SK-N-MC (cell line): ENCODE measurements around the gene MLYCD.

ENCODE experiments used
- EZH2 ChIP-seq: fragments of 200-600 bp; sonication (generic); IDR thresholded peaks from one replicate; pipeline ENCODE4 v1.6.1; 2017; ENCODE audit warnings: antibody characterized with exemption
- FOXP2 ChIP-seq: optimal IDR thresholded peaks from 2 replicates; pipeline ENCODE3; 2011; ENCODE audit warnings: mild to moderate bottlenecking, moderate library complexity; ENCODE audit not compliant: insufficient read depth; ENCODE audit errors: extremely low read length, control extremely low read depth
- POLR2AphosphoS5 ChIP-seq: IDR thresholded peaks from 2 replicates; pipeline ENCODE4 v1.6.1; 2012; ENCODE audit warnings: mild to moderate bottlenecking, low read depth, low read length, borderline replicate concordance

DNA sequence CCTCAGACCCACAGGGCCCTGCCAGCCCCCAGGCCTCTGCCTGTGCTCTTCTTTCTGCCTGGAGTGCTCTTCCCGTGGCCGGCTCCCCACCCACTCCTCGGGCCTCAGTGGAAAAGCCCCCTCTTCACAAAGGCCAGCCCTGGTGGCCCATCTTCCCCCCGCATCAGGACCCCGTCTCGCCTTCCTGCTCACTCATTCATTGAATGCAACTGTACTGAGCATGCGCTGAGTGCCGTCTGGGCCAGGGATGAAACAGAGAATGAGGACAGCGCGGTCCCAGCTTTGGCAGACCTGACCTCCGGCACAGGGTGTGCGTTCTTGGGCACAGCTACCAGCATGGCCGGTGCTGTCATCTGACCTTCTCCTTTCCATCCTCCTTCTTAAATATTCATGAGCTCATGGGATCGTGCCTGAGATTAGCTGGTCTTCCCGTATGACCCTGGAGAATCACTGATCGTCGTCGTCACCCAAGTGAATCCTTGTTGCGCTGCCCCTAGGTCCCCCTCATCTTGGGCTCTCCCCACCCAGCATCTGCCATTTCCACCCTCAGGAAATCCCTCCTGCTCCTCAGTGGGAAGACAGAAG is 37.8 kb downstream of the MLYCD start:
- TF ChIP-seq POLR2AphosphoS5: no peak
- TF ChIP-seq EZH2: no peak
- TF ChIP-seq FOXP2: no peak
